ENCODE measurements around the gene PDE6D.

Gene PDE6D

DNA sequence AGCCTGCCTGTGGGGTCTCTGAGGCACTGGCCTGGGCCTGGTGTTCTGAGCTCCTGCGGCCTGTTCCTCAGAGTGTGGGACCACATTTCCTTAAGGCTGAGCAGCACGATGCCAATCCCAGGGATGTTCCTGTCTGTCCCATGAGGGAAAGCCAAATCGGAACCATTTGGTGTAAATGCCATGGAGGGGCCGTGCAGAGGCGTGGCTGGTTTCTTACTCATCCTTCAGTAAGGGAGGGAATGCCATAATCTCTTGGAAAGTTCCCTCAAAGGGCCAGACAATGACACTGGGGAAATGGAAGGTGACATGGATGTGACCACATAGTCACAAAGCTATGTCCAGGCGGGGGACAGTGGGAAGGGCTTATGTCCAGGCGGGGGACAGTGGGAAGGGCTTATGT is 87.1 kb downstream of the PDE6D start:
- TF ChIP-seq CTCF (IDR thresholded peaks at IDR 0.05) = no peak

- TF ChIP-seq CTCF (IDR thresholded peaks at IDR 0.05) = no peak
Measured at GRCh38 chr2:231692847-231693246, 88.2 kb downstream of the PDE6D start.

GRCh38 chr2:231691251-231691772 is 89.8 kb downstream of the PDE6D start:
- TF ChIP-seq CTCF (IDR thresholded peaks at IDR 0.05) = no peak

DNA sequence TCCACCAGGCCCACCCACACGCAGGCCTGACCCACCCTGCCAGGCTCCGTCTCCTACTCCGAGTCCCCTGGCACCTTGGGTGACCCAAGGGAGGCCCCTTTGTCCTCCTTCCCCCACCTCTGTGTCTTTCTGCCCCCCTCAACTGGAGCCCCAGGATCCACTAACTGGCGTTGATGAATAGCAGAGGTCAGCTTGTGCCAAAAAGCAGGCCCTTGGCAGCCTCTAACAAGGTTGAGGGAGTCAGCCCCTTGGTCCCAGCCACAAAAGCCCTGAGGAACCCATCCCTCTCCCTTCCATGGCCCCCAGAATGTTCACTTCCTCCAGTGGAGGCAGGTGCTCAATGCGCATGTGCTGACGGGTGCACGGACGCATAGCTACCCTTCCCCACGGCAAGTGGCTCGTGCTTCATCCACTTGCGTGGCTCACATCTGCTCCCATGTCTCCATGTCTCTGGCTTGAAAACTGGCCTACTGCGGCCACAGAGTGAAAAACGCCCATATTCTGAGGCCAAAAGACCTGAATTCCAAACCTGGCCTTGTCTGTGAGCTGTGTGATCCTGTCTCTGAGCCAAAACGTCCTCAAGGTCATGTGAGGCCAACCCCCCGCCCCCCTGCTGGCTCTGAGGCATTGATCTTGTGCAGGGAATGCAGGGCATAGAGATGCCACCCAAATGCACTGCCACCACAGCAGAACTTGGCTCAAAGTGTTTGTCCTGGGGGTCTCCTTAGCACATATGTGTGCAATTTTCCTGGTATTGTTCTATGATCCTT is 91.8 kb downstream of the PDE6D start:
- TF ChIP-seq CTCF (IDR thresholded peaks at IDR 0.05) = no peak

GRCh38 chr2:231688719-231689118 is 92.4 kb downstream of the PDE6D start:
- TF ChIP-seq CTCF (IDR thresholded peaks at IDR 0.05) = no peak

DNA sequence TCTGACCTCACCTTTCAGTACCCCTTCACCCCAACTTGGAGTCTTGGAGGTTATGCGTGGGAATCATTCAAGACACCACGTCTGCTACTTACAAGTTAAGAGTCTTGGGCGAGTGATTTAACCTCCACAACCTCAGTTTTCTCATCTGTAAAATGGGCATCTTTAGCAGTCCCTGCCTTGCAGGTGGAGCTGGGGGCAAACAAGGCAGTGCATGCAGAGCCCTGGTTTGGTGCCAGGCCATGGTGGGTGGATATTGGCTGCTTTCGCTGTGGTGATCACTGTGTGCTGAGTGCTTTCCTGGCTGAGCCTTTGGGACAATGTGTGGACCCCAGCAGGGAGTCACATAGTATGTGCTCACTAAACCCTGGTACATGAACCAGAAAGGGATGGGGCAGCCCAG is 93.1 kb downstream of the PDE6D start:
- no peak for TF ChIP-seq CTCF (IDR thresholded peaks at IDR 0.05)

DNA sequence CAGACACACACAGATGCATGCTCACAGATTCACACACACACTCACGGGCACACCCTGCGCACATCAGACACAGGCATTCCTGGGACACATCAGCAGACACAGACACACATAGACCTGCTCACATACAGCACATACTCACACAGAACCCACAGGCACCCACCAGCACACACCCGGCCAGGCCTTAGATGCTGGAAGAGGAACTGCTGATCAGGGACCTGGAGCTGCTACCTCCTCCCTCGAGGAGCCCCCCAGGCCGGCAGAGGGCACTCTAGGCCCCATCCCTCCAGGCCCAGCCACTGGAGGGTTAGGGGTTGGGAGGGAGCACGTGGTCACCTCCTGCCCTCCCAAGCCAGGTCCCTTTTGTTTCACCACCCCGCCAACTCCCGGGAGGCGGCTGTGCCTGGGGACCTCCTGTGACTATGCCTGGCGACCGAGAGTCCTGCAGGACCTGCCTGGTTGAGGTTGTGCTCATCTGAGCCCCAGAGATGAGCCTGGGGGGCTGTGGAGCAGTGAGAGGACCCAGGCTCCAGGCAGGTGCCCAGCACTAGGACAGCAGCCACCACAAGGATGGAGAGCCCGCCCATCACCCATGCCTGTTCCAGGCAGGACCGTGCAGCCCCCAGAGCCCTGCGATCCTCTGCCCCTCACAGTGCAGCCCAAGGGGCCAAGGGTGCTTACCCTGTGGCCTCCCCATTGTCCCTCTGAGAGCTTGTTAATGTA is 93.8 kb downstream of the PDE6D start:
- TF ChIP-seq CTCF (IDR thresholded peaks at IDR 0.05) = peak; percentile 19; the same call in 1 of the 2 replicates

Measured in LNCAP (cell line).